ENCODE measurements around the gene SMPD1. TPM values are rescaled to one million over a fixed set of nuclear protein-coding genes. Genes with fewer than 3 reads are reported as not detected.

SMPD1 gene
- total RNA-seq, 1 experiment from 2014 or later, result 14.9 TPM

DNA sequence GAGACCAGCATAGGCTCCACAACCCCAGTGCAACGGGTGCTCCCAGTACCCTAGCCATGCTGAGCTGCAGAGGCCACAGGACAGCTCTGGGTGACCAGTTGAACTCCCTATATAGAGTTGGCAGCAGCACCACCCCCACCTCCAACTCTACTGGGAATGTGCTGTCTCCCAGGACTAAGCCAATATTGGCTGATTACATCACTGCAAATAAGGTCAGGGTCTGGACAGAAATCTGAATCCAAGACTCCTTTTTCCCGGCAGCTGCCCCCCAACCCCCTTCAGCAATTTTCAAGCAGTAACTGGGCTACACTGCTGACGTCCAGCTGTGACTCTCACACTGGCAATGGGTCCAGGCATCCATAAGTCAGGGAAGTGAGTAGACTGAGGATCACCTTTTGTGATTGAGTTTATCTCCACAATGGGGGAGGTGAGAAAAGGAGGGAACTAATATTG lies 50.7 kb downstream of the SMPD1 start, which contains the start of gene HPX:
Gene HPX (minus strand): TSS at position 82 of the 453 bp plus-strand sequence. CDS start 24 bp downstream, at position 58.
- in situ Hi-C loops (cut with HindIII; ENCODE audit: low pct_unique_long_range_greater_than_20kb, low sequenced_read_pairs), result no loop called here
- no peak for DNase-seq (ENCODE audit: low read depth)

DNA sequence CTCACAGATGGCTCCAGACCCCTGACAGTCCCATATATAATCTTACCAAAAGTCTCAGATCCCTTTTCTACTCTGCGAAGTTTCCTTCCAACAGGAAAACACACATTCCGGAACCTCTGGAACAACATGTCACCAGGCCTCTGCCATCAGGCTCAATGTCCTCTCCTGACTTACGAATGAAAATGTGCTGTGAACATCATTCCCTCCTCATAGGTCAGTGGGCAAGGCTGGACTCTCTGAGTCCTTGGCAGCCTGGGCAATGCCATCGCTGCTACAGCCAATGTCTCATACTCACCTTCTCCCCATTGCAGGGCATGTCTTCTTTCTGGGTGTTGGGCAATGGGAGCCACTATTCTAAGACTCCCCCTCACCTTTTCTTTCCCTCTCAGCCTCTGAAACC lies 52.2 kb downstream of the SMPD1 start:
- in situ Hi-C loops (cut with HindIII; ENCODE audit: low pct_unique_long_range_greater_than_20kb, low sequenced_read_pairs), result no loop called here
- DNase-seq (ENCODE audit: low read depth), result no peak

DNA sequence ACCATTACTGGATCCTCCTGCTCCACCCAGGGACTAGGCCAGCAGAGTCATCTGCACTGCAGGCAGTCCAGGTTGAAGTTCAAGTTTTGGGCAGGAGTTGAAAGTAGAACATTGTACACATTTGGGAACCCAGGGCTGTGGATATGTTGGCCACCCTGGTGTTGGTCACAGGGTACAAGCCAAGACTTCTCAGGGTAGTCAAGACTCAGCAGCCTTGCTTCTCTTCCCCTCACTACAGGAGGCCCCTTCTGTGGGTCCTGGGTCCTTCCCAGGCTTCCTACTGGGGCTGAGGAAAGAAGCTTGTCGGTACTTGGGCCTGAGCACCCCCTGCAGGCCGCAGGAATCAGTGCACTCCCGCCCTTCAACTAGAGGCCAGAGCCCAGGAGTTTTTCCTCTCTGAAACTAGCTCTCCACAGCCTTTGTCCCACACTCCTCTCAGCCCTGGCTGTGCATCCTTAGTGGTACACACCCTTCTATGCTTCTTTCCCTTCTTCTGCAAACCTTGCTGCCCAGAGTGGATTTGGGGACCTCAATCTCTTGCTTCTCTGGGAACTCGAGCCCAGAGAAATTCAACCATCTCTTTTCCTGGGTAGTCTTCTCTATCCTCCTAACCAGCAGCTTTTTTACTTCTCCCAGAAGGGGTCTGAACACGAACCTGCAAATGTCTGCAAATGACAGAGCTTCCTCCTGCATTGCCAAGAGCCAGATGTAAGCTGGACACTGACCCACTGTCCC lies 53.2 kb downstream of the SMPD1 start:
- in situ Hi-C loops (cut with HindIII; ENCODE audit: low pct_unique_long_range_greater_than_20kb, low sequenced_read_pairs), result no loop called here

More for the DNA sequence above, 53.2 kb downstream of the SMPD1 start:
- no peak for DNase-seq (ENCODE audit: low read depth)

Other genes with a start within 250 kb of the SMPD1 start
- not detected in 2 replicates for gene OR52B2, start 220.1 kb upstream of the SMPD1 start, total RNA-seq (2014; rRNA removed; shearing (Covaris generic); ENCODE audit: low replicate concordance)
- gene OR52W1, start 191.2 kb upstream of the SMPD1 start, total RNA-seq (2014; rRNA removed; shearing (Covaris generic); ENCODE audit: low replicate concordance), result not detected in 2 replicates
- not detected in 2 replicates for gene C11orf42, start 184.9 kb upstream of the SMPD1 start, total RNA-seq (2014; rRNA removed; shearing (Covaris generic); ENCODE audit: low replicate concordance)
- gene FHIP1B, start 155.8 kb upstream of the SMPD1 start, total RNA-seq (2014; rRNA removed; shearing (Covaris generic); ENCODE audit: low replicate concordance), result 10.9 and 14.0 TPM in 2 replicates
- not detected in 2 replicates for gene CNGA4, start 151.4 kb upstream of the SMPD1 start, total RNA-seq (2014; rRNA removed; shearing (Covaris generic); ENCODE audit: low replicate concordance)
- not detected in 2 replicates for gene CCKBR, start 130.6 kb upstream of the SMPD1 start, total RNA-seq (2014; rRNA removed; shearing (Covaris generic); ENCODE audit: low replicate concordance)
- gene CAVIN3, start 70.0 kb upstream of the SMPD1 start, total RNA-seq (2014; rRNA removed; shearing (Covaris generic); ENCODE audit: low replicate concordance), result 278 and 342 TPM in 2 replicates
- 9.2 and 19.4 TPM in 2 replicates for gene APBB1, start 28.6 kb downstream of the SMPD1 start, total RNA-seq (2014; rRNA removed; shearing (Covaris generic); ENCODE audit: low replicate concordance)
- gene HPX, start 50.5 kb downstream of the SMPD1 start, total RNA-seq (2014; rRNA removed; shearing (Covaris generic); ENCODE audit: low replicate concordance), result 9.0 TPM in 1 of 2 replicates, not detected in the other
- 11.8 and 21.1 TPM in 2 replicates for gene TRIM3, start 83.5 kb downstream of the SMPD1 start, total RNA-seq (2014; rRNA removed; shearing (Covaris generic); ENCODE audit: low replicate concordance)
- 30.5 and 48.2 TPM in 2 replicates for gene ARFIP2, start 90.9 kb downstream of the SMPD1 start, total RNA-seq (2014; rRNA removed; shearing (Covaris generic); ENCODE audit: low replicate concordance)
- gene TIMM10B, start 91.0 kb downstream of the SMPD1 start, total RNA-seq (2014; rRNA removed; shearing (Covaris generic); ENCODE audit: low replicate concordance), result 20.3 and 21.4 TPM in 2 replicates
- gene DNHD1, start 106.8 kb downstream of the SMPD1 start, total RNA-seq (2014; rRNA removed; shearing (Covaris generic); ENCODE audit: low replicate concordance), result 3.1 and 6.7 TPM in 2 replicates
- 17.5 and 31.2 TPM in 2 replicates for gene RRP8, start 213.1 kb downstream of the SMPD1 start, total RNA-seq (2014; rRNA removed; shearing (Covaris generic); ENCODE audit: low replicate concordance)
- 134 and 153 TPM in 2 replicates for gene ILK, start 213.3 kb downstream of the SMPD1 start, total RNA-seq (2014; rRNA removed; shearing (Covaris generic); ENCODE audit: low replicate concordance)
- 35.0 and 69.0 TPM in 2 replicates for gene TAF10, start 221.7 kb downstream of the SMPD1 start, total RNA-seq (2014; rRNA removed; shearing (Covaris generic); ENCODE audit: low replicate concordance)
- 17.4 and 30.0 TPM in 2 replicates for gene TPP1, start 228.9 kb downstream of the SMPD1 start, total RNA-seq (2014; rRNA removed; shearing (Covaris generic); ENCODE audit: low replicate concordance)

Measured in Caki2 (cell line).